ENCODE measurements around the gene GFY. TPM values are rescaled to one million over a fixed set of nuclear protein-coding genes. Genes with fewer than 3 reads are reported as not detected.
"Not testable (repeated sequence)": the region's sequence is repeated elsewhere in the genome, so short reads cannot be mapped to it uniquely, and the experiment has no call there.

GFY gene
- total and polyA plus RNA-seq, 7 donors = 0.33 TPM; not detected in 6

DNA sequence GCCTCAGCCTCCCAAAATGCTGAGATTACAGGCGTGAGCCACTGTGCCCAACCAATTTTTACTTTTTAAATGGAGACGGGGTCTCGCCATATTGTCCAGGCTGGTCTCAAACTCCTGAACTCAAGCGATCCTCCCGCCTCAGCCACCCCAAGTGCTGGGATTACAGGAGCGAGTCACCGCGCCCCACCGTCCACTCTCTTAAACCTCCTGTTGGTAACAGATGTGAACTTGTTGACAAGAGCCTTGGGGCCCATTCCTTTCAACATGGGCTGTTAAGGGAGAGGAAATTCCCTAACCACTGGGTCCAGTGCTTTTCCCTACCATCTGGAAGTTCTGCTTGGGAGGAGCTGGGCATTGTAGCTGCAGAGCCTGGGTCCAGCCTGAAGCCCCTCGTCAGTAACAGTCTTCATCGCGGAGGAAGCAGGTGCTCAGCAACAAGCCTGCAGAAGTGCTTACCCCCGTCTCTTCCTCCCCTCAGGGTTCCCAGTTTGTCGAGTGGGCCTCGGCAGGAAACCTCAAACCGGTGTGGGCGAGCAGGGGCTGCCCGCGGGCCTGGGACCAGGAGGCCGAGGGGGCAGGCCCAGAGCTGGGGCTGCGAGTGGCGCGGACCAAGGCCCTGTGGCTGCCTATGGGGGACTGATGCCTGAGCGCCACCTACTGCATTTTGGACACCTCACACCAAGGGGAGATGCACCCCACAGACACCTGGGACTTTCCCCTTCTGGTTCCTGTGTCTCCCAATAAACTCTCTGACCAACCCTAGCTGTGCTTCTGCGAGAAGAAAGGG, 44.8 kb downstream of the GFY start:
- DNase-seq (peak in 1 of 2 donors; percentile 66), ATAC-seq (no peak)
- intact Hi-C loops (cut with DNase I) = no loop called here
- Histone ChIP-seq H3K4me1 (peaks cover 5% of the 10 kb centered on the region), H3K27me3 (ENCODE audit: insufficient read depth in 3 of 3, low read length in 2 of 3) (no peaks in the 10 kb centered on the region), H3K4me3 (no peak overlapping the region), H3K9me3 (no peaks in the 10 kb centered on the region), H3K36me3 (ENCODE audit: insufficient read depth in 1 of 2, low read depth in 1 of 2) (peaks cover 0 to 17% of the 10 kb centered on the region in 2 donors), H3K27ac (peak overlapping the region; percentile 16)
- TF ChIP-seq, protein P1, sequence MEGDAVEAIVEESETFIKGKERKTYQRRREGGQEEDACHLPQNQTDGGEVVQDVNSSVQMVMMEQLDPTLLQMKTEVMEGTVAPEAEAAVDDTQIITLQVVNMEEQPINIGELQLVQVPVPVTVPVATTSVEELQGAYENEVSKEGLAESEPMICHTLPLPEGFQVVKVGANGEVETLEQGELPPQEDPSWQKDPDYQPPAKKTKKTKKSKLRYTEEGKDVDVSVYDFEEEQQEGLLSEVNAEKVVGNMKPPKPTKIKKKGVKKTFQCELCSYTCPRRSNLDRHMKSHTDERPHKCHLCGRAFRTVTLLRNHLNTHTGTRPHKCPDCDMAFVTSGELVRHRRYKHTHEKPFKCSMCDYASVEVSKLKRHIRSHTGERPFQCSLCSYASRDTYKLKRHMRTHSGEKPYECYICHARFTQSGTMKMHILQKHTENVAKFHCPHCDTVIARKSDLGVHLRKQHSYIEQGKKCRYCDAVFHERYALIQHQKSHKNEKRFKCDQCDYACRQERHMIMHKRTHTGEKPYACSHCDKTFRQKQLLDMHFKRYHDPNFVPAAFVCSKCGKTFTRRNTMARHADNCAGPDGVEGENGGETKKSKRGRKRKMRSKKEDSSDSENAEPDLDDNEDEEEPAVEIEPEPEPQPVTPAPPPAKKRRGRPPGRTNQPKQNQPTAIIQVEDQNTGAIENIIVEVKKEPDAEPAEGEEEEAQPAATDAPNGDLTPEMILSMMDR (IDR thresholded peaks at IDR 0.05) = no peak
- WGBS, 3 donors = 83 to 88% (median 87%) methylated on average over 25 of the region's 25 CpGs

DNA sequence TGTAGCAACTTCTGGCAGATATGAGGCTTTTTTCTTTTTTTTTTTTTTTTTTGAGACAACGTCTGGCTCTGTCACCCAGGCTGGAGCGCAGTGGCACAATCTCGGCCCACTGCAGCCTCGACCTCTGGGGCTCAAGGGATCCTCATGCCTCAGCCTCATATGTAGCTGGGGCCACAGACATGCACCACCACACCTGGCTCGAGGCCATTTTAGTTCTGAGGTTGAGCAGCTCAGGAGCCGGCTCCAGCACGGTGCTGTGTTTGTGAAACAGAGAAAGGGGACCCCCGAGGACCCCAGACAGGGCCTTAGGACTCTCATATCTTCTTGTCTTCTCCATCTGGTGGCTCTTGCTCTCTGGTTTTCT, 45.4 kb downstream of the GFY start:
- intact Hi-C loops (cut with DNase I) = no loop called here
- DNase-seq (peak in 1 of 2 donors; percentile 62), ATAC-seq (no peak)
- H3K27me3 ChIP-seq (ENCODE audit: insufficient read depth in 3 of 3, low read length in 2 of 3) = no peaks in the 10 kb centered on the region
- no peaks in the 10 kb centered on the region for H3K9me3 ChIP-seq
- peaks cover 0 to 16% of the 10 kb centered on the region in 2 donors for H3K36me3 ChIP-seq (ENCODE audit: insufficient read depth in 1 of 2, low read depth in 1 of 2)
- no peak overlapping the region for H3K4me3 ChIP-seq
- H3K4me1 ChIP-seq = peaks cover 5% of the 10 kb centered on the region
- H3K27ac ChIP-seq = no peak overlapping the region
- TF ChIP-seq, protein P1 (IDR thresholded peaks at IDR 0.05) = no peak
- WGBS, 3 donors = 79 to 92% (median 82%) methylated on average over 7 to 8 of the region's 8 CpGs

DNA sequence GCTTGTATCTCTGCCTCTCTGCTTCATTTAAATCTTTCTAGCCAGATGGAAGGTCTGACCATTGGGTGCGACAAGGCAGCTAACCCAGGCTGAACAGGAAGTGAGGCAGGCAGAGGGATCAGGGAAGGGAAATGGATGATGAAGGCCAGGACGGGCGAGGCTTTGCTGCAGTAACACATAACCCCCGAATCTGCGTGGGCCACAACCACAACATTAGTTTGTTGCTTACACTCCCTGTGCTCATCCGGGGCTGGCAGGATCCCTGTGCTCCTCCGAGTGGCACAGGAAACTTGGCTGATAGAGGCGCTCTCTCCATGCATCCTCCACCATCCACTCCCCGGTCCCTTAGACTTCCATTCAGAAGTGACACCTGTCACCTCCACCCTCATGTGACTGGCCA, 47.7 kb downstream of the GFY start:
- intact Hi-C loops (cut with DNase I) = no loop called here
- Histone ChIP-seq H3K4me3 (no peak overlapping the region), H3K9me3 (no peaks in the 10 kb centered on the region), H3K36me3 (ENCODE audit: insufficient read depth in 1 of 2, low read depth in 1 of 2) (no peaks in the 10 kb centered on the region), H3K27me3 (ENCODE audit: insufficient read depth in 3 of 3, low read length in 2 of 3) (no peaks in the 10 kb centered on the region), H3K4me1 (peaks cover 5% of the 10 kb centered on the region), H3K27ac (no peak overlapping the region)
- DNase-seq (no peak), ATAC-seq (no peak)
- TF ChIP-seq, protein P1 (IDR thresholded peaks at IDR 0.05) = no peak
- 69 to 77% (median 76%) methylated on average over 9 of the region's 9 CpGs for WGBS, 3 donors

DNA sequence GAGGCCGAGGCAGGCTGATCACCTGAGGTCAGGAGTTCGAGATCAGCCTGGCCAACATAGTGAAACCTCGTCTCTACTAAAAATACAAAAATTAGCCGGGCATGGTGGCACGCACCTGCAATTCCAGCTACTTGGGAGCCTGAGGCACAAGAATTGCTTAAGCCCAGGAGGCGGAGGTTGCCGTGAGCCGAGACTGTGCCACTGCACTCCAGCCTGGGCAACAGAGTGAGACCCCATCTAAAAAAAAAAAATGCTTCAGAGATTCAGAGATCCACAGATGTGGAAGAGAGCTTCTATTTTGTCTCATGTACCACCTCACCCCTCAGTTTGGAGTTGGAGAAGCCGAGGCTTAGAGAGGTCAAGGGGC, 48.3 kb downstream of the GFY start:
- peak overlapping the region; percentile 83 for H3K4me3 ChIP-seq
- DNase-seq; ATAC-seq; H3K27me3 ChIP-seq (ENCODE audit: insufficient read depth in 3 of 3, low read length in 2 of 3); intact Hi-C loops (cut with DNase I); H3K9me3 ChIP-seq; H3K36me3 ChIP-seq (ENCODE audit: insufficient read depth in 1 of 2, low read depth in 1 of 2); H3K4me1 ChIP-seq: not testable (repeated sequence)
- peak overlapping the region; percentile 73 for H3K27ac ChIP-seq
- WGBS, 3 donors = 60 to 62% (median 62%) methylated on average over 9 of the region's 9 CpGs

DNA sequence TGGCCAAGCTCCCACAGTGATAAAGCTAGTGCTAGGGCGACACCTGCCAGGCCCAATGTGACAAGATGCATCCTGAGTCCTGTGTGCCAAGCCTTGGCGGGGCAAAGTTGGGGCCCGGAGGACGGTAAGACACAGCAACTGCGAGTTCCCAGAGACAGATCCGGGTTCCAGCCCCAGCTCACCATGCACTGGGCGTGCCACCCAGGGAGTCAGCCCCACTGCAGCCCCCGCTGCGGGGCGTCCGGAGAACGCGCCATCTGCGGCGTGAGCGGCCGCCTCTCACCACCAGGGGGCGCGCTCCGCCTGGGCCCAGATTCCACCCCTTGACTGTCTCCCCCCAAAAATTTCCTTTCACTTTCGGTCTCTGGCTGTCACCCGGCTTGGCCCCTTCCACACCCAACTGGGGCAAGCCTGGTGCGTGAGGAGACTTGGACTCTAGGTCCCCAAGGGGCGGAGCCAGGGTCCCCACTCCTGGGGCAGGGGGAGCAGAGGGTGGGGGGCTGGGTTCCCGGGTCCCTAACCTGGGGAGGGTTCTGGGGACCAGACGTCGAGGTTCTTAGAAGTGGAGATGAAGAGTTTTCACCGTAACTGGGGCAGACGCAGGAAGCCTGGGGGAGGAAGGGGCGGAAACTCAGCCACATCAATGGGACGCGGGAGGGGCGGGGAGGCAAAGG, 48.8 kb downstream of the GFY start, which contains the start of gene FLT3LG:
TSS of gene FLT3LG (plus strand) at position 348 of the 674 bp plus-strand sequence. CDS start 425 bp downstream, outside the sequence.
- intact Hi-C loops (cut with DNase I) = no loop called here
- H3K27me3 ChIP-seq (ENCODE audit: insufficient read depth in 3 of 3, low read length in 2 of 3) = no peaks in the 10 kb centered on the region
- no peaks in the 10 kb centered on the region for H3K36me3 ChIP-seq (ENCODE audit: insufficient read depth in 1 of 2, low read depth in 1 of 2)
- TF ChIP-seq, protein P1 (IDR thresholded peaks at IDR 0.05) = peak; percentile 99
- DNase-seq (peak; percentile 80 to 87), ATAC-seq (peak; percentile 69 to 89 (median 80))
- peak within 1 kb of the TSS; percentile 83 for H3K4me3 ChIP-seq
- 1% methylated on average over 27 to 33 of the region's 33 CpGs for WGBS, 3 donors
- H3K27ac ChIP-seq = peak within 1 kb of the TSS; percentile 73
- H3K4me1 ChIP-seq = peaks cover 5% of the 10 kb centered on the region
- H3K9me3 ChIP-seq = no peaks in the 10 kb centered on the region
